GM12878 (cell line): ENCODE results near the gene CDCA8. TPM values are rescaled to one million over a fixed set of nuclear protein-coding genes. Genes with fewer than 3 reads are reported as not detected.
A peak's percentile ranks its signal among the peaks of the same experiment; 100 is the strongest.

Experiments
- ATAC-seq: fragments of 200-7000 bp; cut with Tn5 transposase; 3 replicates; pipeline ENCODE4 v1.9.1; 2020; ENCODE audit warnings: mild to moderate bottlenecking, moderate library complexity
- BruUV-seq: library from RNA; stranded (reverse); fragments of 400-500 nt; replicated peaks from 2 replicates; lab custom pipeline; 2021; lab: Mats Ljungman, UMichigan
- CTCF ChIA-PET: fragments of 300-600 bp; sonication (Branson Sonifier 250); formaldehyde crosslinking; extraction: SDS; loops from one replicate; lab custom pipeline; 2021; ENCODE audit warnings: inconsistent platforms; lab: Yijun Ruan, JAX
- POLR2A ChIA-PET: fragments of 350-600 bp; formaldehyde crosslinking; extraction: SDS; loops from one replicate; lab custom pipeline; 2021; ENCODE audit warnings: inconsistent platforms; lab: Charles Lee
- RAD21 ChIA-PET: fragments of 300-600 bp; sonication (Branson Sonifier 250); formaldehyde crosslinking; loops from one replicate; lab custom pipeline; 2023; ENCODE audit warnings: antibody characterized with exemption; ENCODE audit not compliant: unreplicated experiment; lab: Charles Lee
- SMC1A ChIA-PET: fragments of 300-600 bp; sonication (Branson Sonifier 250); formaldehyde crosslinking; loops from one replicate; lab custom pipeline; 2023; ENCODE audit not compliant: unreplicated experiment, uncharacterized antibody; lab: Charles Lee
- DNase-seq: peaks from one replicate; pipeline ENCODE4 v3.0.0-alpha.2; 2011; ENCODE audit warnings: low read depth, low spot score
- FAIRE-seq: peaks from 3 replicates; lab custom pipeline; 2011; peaks lifted over from hg19 to GRCh38; lab: Jason Lieb, UNC
- H2AFZ ChIP-seq: 2 replicates; pipeline ENCODE4 v1.6.0; 2011; ENCODE audit warnings: low read depth, low read length, control low read depth; ENCODE audit not compliant: control insufficient read depth
- H3K27ac ChIP-seq: 2 replicates; pipeline ENCODE4 v1.5.1; 2011; ENCODE audit warnings: control low read depth; ENCODE audit not compliant: control insufficient read depth, insufficient read depth
- H3K27me3 ChIP-seq, 2 experiments: replicated peaks in 1 of 2; 2 replicates each; pipeline versions ENCODE4 v1.6.0 to v1.6.1; 2011; ENCODE audit warnings: low read length in 1 of 2; ENCODE audit not compliant: control insufficient read depth in 2 of 2, insufficient read depth in 2 of 2
- H3K36me3 ChIP-seq, 2 experiments: 2 replicates each; pipeline ENCODE4 v1.5.1; 2011; ENCODE audit warnings: low read length in 1 of 2; ENCODE audit not compliant: control insufficient read depth in 2 of 2, insufficient read depth in 2 of 2
- H3K4me1 ChIP-seq: 2 replicates; pipeline ENCODE4 v1.6.1; 2011; ENCODE audit warnings: mild to moderate bottlenecking, low read length, moderate library complexity, mixed read lengths; ENCODE audit not compliant: control insufficient read depth, insufficient read depth
- H3K4me2 ChIP-seq: 2 replicates; pipeline ENCODE4 v1.6.0; 2011; ENCODE audit warnings: control low read depth; ENCODE audit not compliant: control insufficient read depth, insufficient read depth
- H3K4me3 ChIP-seq: fragments of 200-600 bp; sonication (generic); 2 replicates; pipeline ENCODE4 v1.5.1; 2016
- H3K79me2 ChIP-seq: 2 replicates; pipeline ENCODE4 v1.6.0; 2011; ENCODE audit warnings: low read length; ENCODE audit not compliant: control insufficient read depth, insufficient read depth
- H3K9ac ChIP-seq: 2 replicates; pipeline ENCODE4 v1.8.0; 2011; ENCODE audit warnings: low read length, control low read depth, mixed read lengths; ENCODE audit not compliant: control insufficient read depth, insufficient read depth
- H3K9me3 ChIP-seq: replicated peaks from 3 replicates; pipeline ENCODE4 v1.5.1; 2011; ENCODE audit warnings: mild to moderate bottlenecking, low read length; ENCODE audit not compliant: control insufficient read depth, insufficient read depth
- H4K20me1 ChIP-seq: 2 replicates; pipeline ENCODE4 v1.6.0; 2011; ENCODE audit not compliant: control insufficient read depth, insufficient read depth
- ATF3 ChIP-seq: IDR thresholded peaks from 2 replicates; pipeline ENCODE4 v1.6.1; 2011; ENCODE audit warnings: low read depth, mild to moderate bottlenecking, low read length, moderate library complexity, borderline replicate concordance; ENCODE audit errors: extremely low read depth
- IKZF2 ChIP-seq, 2 experiments: fragments of 450-650 bp; IDR thresholded peaks; 2 replicates each; pipeline ENCODE4 v1.6.1; 2017; ENCODE audit warnings: mild to moderate bottlenecking in 2 of 2, moderate library complexity in 2 of 2
- JUND ChIP-seq: IDR thresholded peaks from 2 replicates; pipeline ENCODE4 v1.6.1; 2012; ENCODE audit warnings: low read depth, mild to moderate bottlenecking, low read length, improper control_type of control experiment, moderate library complexity
- MEF2B ChIP-seq: fragments of 450-650 bp; IDR thresholded peaks from 2 replicates; pipeline ENCODE4 v1.6.1; 2018; ENCODE audit warnings: mild to moderate bottlenecking, moderate library complexity; ENCODE audit not compliant: partially characterized antibody, poor library complexity, severe bottlenecking
- ZBED1 ChIP-seq: IDR thresholded peaks from 2 replicates; pipeline ENCODE4 v1.6.1; 2016; ENCODE audit warnings: borderline replicate concordance
- ZBTB40 ChIP-seq: fragments of 450-650 bp; IDR thresholded peaks from 2 replicates; pipeline ENCODE4 v1.6.1; 2016; ENCODE audit warnings: mild to moderate bottlenecking, moderate library complexity, borderline replicate concordance
- WGBS: methylation state at CpG from one replicate; pipeline ENCODE4 v1.1.6; 2016; ENCODE audit warnings: low lambda C conversion rate; ENCODE audit not compliant: insufficient replicate concordance, insufficient coverage; ENCODE audit errors: missing lambda C conversion rate; 5-methylcytosine and 5-hydroxymethylcytosine counted together
- in situ Hi-C: fragments of 300-500 bp; cut with MboI; formaldehyde crosslinking; loops from 9 replicates; pipeline ENCODE4 v1.14.3; 2018; ENCODE audit warnings: mixed read lengths
- intact Hi-C: fragments of 100-400 bp; cut with micrococcal nuclease; formaldehyde crosslinking; loops from one replicate; pipeline ENCODE4 v1.14.2; 2022; ENCODE audit not compliant: unreplicated experiment
- polyA plus RNA-seq, 11 experiments: library from polyadenylated mRNA; depleted of rRNA in 4 of 11; unstranded in 6 of 11; stranded (reverse) in 5 of 11; fragments of >200 nt; fragmentation: Nextera tagmentation in 4 of 11; fragmentation: Illumina TruSeq in 1 of 11; extraction: Ambion mirVana in 4 of 11; extraction: Trizol in 1 of 11; gene quantifications; 1 replicate in 1 of 11; 2 replicates in 10 of 11; pipeline versions ENCODE4 v1.2.1 to v1.2.3, GENCODE V29; 2011 to 2016; ENCODE audit warnings: inconsistent platforms in 2 of 11, missing spikeins in 2 of 11, low read depth in 1 of 11
- total RNA-seq, 4 experiments: library from RNA; depleted of rRNA in 3 of 4; stranded (reverse); fragments of >200 nt in 3 of 4; fragmentation: Illumina TruSeq in 1 of 4; extraction: Trizol in 1 of 4; gene quantifications; 2 replicates each; pipeline versions ENCODE4 v1.2.1 to v1.2.3, GENCODE V29; 2013 to 2021

The CDCA8 gene
- total and polyA plus RNA-seq, 10 of the 15 experiments (the other 5 are each of a cell fraction or from before 2014, with no cell fraction given) = 21.3 to 98.1 (median 61.4) TPM

GRCh38 chr1:37692834-37693175 lies 489 bp downstream of the CDCA8 start:
- Histone ChIP-seq H3K9ac (peak overlapping the region; percentile 90), H3K27me3 (no peaks in the 10 kb centered on the region), H3K79me2 (peaks cover 46% of the 10 kb centered on the region), H3K4me2 (peak overlapping the region; percentile 84), H2AFZ (peak overlapping the region; percentile 98), H3K27ac (peak overlapping the region; percentile 92), H4K20me1 (no peaks in the 10 kb centered on the region), H3K4me1 (peaks cover 17% of the 10 kb centered on the region), H3K4me3 (peak overlapping the region; percentile 94), H3K9me3 (no peaks in the 10 kb centered on the region), H3K36me3 (peaks cover 2 to 13% of the 10 kb centered on the region in 2 experiments; a peak in 2 of 4 replicates)
- CTCF ChIA-PET = interaction anchor here (0.5 to 21.1 kb wide), 6 partner anchors 9 to 167 kb away, joined by 3 to 521 read pairs (median 10); partner anchors contain the start of genes GNL2 and MTF1
- no peak for DNase-seq
- RAD21 ChIA-PET = interaction anchor here (0.9 kb wide), 1 partner anchor 73 kb away, joined by 3 read pairs; no protein-coding TSS in a partner anchor
- in situ Hi-C loops = loop anchor here (5.0 kb wide), 1 partner anchor 164 kb away; the partner anchor contains the start of gene MTF1
- POLR2A ChIA-PET = interaction anchor here (1.1 to 1.9 kb wide), 4 partner anchors 109 to 216 kb away, joined by 3 to 11 read pairs (median 3); partner anchors contain the start of genes MEAF6 and YRDC
- intact Hi-C loops = loop anchor here (1.0 to 5.0 kb wide), 5 partner anchors 115 to 479 kb away; partner anchors contain the start of genes MTF1, SF3A3, YRDC and ZC3H12A
- WGBS = 0% methylated on average over 16 of the region's 16 CpGs
- BruUV-seq = no TSS peak
- no peak for ATAC-seq
- no peak for TF ChIP-seq MEF2B
- no peak for TF ChIP-seq ATF3
- no peak for TF ChIP-seq JUND
- no peak for TF ChIP-seq ZBTB40
- TF ChIP-seq ZBED1 = no peak
- TF ChIP-seq IKZF2 (IDR thresholded peaks at IDR 0.05) = no peak
- SMC1A ChIA-PET = interaction anchor here (1.3 to 1.8 kb wide), 2 partner anchors 9 to 167 kb away, joined by 3 to 9 read pairs; partner anchors contain the start of gene MTF1
- no peak for FAIRE-seq
